HG03196 (cell line): ENCODE results near the gene FARSA.
"Not testable (repeated sequence)": the region's sequence is repeated elsewhere in the genome, so short reads cannot be mapped to it uniquely, and the experiment has no call there.

Source experiments
- ATAC-seq: cut with Tn5 transposase; IDR thresholded peaks from one replicate; pipeline ENCODE4 v1.9.1; 2021; ENCODE audit not compliant: unreplicated experiment

Gene FARSA

GRCh38 chr19:12937927-12938778, 4.6 kb upstream of the FARSA start, which contains the start of gene CALR:
CALR (plus strand) TSS chr19:12938609; CDS start chr19:12938680, 71 bp downstream.
- peak; percentile 85 for ATAC-seq

GRCh38 chr19:12937093-12937926, 3.8 kb upstream of the FARSA start:
- ATAC-seq = no peak

- no peak for ATAC-seq
Measured at GRCh38 chr19:12936582-12936981, 3.1 kb upstream of the FARSA start.

GRCh38 chr19:12935071-12935470, 1.6 kb upstream of the FARSA start:
- ATAC-seq = no peak

- no peak for ATAC-seq
Measured at GRCh38 chr19:12932392-12933286, 872 bp downstream of the FARSA start.

- ATAC-seq = no peak
Measured at GRCh38 chr19:12930002-12930645, 3.4 kb downstream of the FARSA start.

GRCh38 chr19:12924621-12925310, 8.7 kb downstream of the FARSA start:
- no peak for ATAC-seq

GRCh38 chr19:12922959-12923358, 10.6 kb downstream of the FARSA start:
- no peak for ATAC-seq

GRCh38 chr19:12921047-12921446, 12.5 kb downstream of the FARSA start:
- no peak for ATAC-seq

- no peak for ATAC-seq
Measured at GRCh38 chr19:12918253-12918652, 15.3 kb downstream of the FARSA start.

- ATAC-seq = not testable (repeated sequence)
Measured at GRCh38 chr19:12915860-12916259, 17.7 kb downstream of the FARSA start.

GRCh38 chr19:12913851-12914690, 19.4 kb downstream of the FARSA start:
- no peak for ATAC-seq

GRCh38 chr19:12913011-12913561, 20.4 kb downstream of the FARSA start:
- no peak for ATAC-seq

- no peak for ATAC-seq
Measured at GRCh38 chr19:12912571-12912970, 20.9 kb downstream of the FARSA start.

GRCh38 chr19:12907166-12907565, 26.3 kb downstream of the FARSA start:
- no peak for ATAC-seq

GRCh38 chr19:12899891-12900518, 33.5 kb downstream of the FARSA start:
- ATAC-seq = peak; percentile 55

- no peak for ATAC-seq
Measured at GRCh38 chr19:12896460-12896859, 37.1 kb downstream of the FARSA start.

GRCh38 chr19:12893582-12893981, 39.9 kb downstream of the FARSA start:
- no peak for ATAC-seq
